Thyroid gland (tissue), 4 donors: ENCODE measurements around the gene DKK3.

Experiments
- POLR2A ChIP-seq, 2 donors: fragments of 450-650 bp; IDR thresholded peaks; one replicate each; pipeline ENCODE4 v1.6.1; 2017; ENCODE audit warnings: antibody characterized with exemption in 2 of 2, mild to moderate bottlenecking in 2 of 2, moderate library complexity in 1 of 2
- TF ChIP-seq, protein P1 (sequence below), 6 experiments: fragments of 200-600 bp in 3 of 6; fragments of 450-650 bp in 3 of 6; sonication (generic) in 3 of 6; IDR thresholded peaks; one replicate each; pipeline ENCODE4 v1.5.1; 2016 to 2019; ENCODE audit warnings: antibody characterized with exemption in 6 of 6, mild to moderate bottlenecking in 2 of 6, inconsistent platforms in 1 of 6, moderate library complexity in 1 of 6

DNA sequence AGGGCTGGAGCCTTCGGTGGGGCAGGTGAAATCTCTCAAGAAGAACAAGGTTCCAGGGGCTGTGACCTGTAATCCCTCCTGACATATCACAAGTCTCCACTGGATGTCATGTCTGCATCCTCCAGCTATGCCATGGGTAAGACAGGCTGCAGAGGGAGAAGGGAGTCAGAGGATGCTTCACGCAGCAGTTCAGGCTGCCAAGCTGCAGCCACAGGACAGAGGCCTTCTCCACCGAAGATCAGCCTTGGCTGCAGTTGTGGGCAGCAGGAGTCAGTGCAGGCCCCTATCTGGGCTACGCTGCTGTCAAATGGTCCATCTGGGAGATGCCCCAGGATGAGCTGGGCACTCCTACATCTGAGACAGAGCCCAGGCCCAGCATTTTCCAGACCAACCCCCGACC is 25.0 kb downstream of the DKK3 start:
- no peak for TF ChIP-seq POLR2A (IDR thresholded peaks at IDR 0.05)
- TF ChIP-seq, protein P1, sequence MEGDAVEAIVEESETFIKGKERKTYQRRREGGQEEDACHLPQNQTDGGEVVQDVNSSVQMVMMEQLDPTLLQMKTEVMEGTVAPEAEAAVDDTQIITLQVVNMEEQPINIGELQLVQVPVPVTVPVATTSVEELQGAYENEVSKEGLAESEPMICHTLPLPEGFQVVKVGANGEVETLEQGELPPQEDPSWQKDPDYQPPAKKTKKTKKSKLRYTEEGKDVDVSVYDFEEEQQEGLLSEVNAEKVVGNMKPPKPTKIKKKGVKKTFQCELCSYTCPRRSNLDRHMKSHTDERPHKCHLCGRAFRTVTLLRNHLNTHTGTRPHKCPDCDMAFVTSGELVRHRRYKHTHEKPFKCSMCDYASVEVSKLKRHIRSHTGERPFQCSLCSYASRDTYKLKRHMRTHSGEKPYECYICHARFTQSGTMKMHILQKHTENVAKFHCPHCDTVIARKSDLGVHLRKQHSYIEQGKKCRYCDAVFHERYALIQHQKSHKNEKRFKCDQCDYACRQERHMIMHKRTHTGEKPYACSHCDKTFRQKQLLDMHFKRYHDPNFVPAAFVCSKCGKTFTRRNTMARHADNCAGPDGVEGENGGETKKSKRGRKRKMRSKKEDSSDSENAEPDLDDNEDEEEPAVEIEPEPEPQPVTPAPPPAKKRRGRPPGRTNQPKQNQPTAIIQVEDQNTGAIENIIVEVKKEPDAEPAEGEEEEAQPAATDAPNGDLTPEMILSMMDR (IDR thresholded peaks at IDR 0.05): no peak
